Dermis microvascular lymphatic vessel endothelial cell (primary cell): ENCODE results near the gene MIOX. TPM values are rescaled to one million over a fixed set of nuclear protein-coding genes. Genes with fewer than 3 reads are reported as not detected.
"Not testable (repeated sequence)": the region's sequence is repeated elsewhere in the genome, so short reads cannot be mapped to it uniquely, and the experiment has no call there.

Experiments used
- DNase-seq, 2 donors: peaks; one replicate each; pipeline versions ENCODE4 v3.0.0 to v3.0.0-alpha.2; 2010; ENCODE audit warnings: low read depth in 2 of 2
- total RNA-seq: library from RNA; depleted of rRNA; stranded (reverse); fragments of >200 nt; gene quantifications from 2 replicates; pipeline ENCODE4 v1.2.1, GENCODE V29; 2014

Gene MIOX
- total RNA-seq, 1 donor from 2014 or later, result not detected

- DNase-seq, result no peak
Measured at GRCh38 chr22:50516068-50516467, 29.4 kb downstream of the MIOX start.

- no peak for DNase-seq
Measured at GRCh38 chr22:50516891-50517290, 30.2 kb downstream of the MIOX start.

GRCh38 chr22:50517495-50518260 is 31.0 kb downstream of the MIOX start:
- DNase-seq, result no peak

GRCh38 chr22:50518606-50519005 is 31.9 kb downstream of the MIOX start:
- no peak for DNase-seq

- DNase-seq, result no peak
Measured at GRCh38 chr22:50519151-50519550, 32.5 kb downstream of the MIOX start.

GRCh38 chr22:50520184-50520583 is 33.5 kb downstream of the MIOX start:
- DNase-seq, result not testable (repeated sequence)

- DNase-seq, result no peak
Measured at GRCh38 chr22:50520826-50521453, 34.3 kb downstream of the MIOX start.

GRCh38 chr22:50521710-50522109 is 35.1 kb downstream of the MIOX start:
- no peak for DNase-seq

- no peak for DNase-seq
Measured at GRCh38 chr22:50522208-50522805, 35.6 kb downstream of the MIOX start.

- no peak for DNase-seq
Measured at GRCh38 chr22:50522806-50523438, 36.3 kb downstream of the MIOX start.

GRCh38 chr22:50523458-50523805 is 36.8 kb downstream of the MIOX start:
- DNase-seq, result no peak

GRCh38 chr22:50523806-50524675 is 37.4 kb downstream of the MIOX start:
- no peak for DNase-seq

GRCh38 chr22:50524676-50525103 is 38.0 kb downstream of the MIOX start:
- DNase-seq, result peak in 1 of 2 donors; percentile 22

- DNase-seq, result peak; percentile 93 to 98
Measured at GRCh38 chr22:50525104-50525857, 38.6 kb downstream of the MIOX start, which contains the start of gene SCO2. Gene SCO2 (minus strand): TSS chr22:50525598. CDS start chr22:50524411, 1,187 bp downstream.

GRCh38 chr22:50525858-50526107 is 39.1 kb downstream of the MIOX start:
- no peak for DNase-seq

- DNase-seq, result peak; percentile 38 to 81
Measured at GRCh38 chr22:50526108-50526833, 39.6 kb downstream of the MIOX start.

- no peak for DNase-seq
Measured at GRCh38 chr22:50526834-50527801, 40.5 kb downstream of the MIOX start.

- no peak for DNase-seq
Measured at GRCh38 chr22:50527921-50528681, 41.4 kb downstream of the MIOX start.
